GM18505 (cell line): Measurements from ENCODE around the gene PRDM15.
"Not testable (repeated sequence)": the region's sequence is repeated elsewhere in the genome, so short reads cannot be mapped to it uniquely, and the experiment has no call there.

Source experiments
- ATAC-seq: cut with Tn5 transposase; IDR thresholded peaks from one replicate; pipeline ENCODE4 v1.9.1; 2021; ENCODE audit not compliant: unreplicated experiment
- POLR2A ChIP-seq: IDR thresholded peaks from 4 replicates; pipeline ENCODE4 v1.6.1; 2011; ENCODE audit warnings: borderline replicate concordance; ENCODE audit not compliant: insufficient read depth, insufficient read length; ENCODE audit errors: extremely low read depth

The PRDM15 gene

DNA sequence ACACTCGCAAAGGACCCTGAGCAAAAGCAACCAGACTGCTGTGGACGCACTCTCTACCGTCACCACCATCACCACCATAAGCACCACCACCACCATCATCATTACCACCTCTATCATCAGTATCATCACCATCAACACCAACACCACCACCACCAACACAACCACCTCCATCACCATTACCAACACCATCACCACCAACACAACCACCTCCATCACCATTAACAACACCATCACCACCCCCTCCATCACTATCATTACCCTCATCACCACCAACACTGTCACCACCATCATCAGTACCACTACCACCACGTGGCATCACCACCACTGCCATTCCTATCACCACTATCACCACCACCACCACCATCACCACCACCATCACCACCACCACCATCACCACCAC, 73.5 kb downstream of the PRDM15 start:
- no peak for ATAC-seq
- no peak for TF ChIP-seq POLR2A

DNA sequence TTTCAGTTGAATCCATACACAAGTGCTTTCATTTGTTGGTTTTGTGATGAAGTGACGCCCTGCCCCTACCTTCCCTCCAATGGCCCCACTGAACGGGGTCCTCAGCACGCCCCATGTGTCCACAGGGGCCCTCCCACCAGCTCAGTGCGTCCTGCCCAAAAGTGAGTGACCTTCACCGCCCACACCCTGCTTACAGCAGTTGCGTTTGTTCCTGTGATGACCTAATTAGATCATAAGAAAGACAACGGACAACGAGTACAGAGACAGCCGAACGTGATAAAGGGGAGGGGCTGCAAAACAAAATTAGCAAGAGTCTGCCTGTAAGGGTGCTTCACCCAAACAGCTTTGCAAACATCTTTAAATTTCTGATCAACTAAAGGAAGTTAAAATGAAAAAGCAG, 74.1 kb downstream of the PRDM15 start:
- no peak for ATAC-seq
- no peak for TF ChIP-seq POLR2A

DNA sequence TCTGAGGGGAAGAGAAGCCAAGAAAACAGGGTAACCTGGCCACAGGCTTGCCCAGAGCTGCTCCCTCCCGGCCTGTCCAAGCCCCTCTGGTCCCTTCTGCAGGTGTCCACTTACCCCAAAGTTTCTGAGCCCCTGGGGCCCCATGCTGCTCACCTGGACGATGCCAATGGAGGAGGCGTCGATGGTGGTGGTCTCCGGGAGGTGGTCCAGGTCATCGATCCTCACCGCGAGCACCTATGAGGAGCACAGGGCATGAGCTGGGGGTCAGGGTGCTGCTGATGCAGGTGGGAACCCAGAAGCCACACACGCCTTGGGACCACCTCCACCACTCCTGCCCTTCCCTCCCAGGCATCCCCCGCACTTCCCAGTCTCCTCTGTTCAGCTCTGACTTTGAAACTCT, 74.8 kb downstream of the PRDM15 start:
- no peak for TF ChIP-seq POLR2A
- ATAC-seq: no peak

DNA sequence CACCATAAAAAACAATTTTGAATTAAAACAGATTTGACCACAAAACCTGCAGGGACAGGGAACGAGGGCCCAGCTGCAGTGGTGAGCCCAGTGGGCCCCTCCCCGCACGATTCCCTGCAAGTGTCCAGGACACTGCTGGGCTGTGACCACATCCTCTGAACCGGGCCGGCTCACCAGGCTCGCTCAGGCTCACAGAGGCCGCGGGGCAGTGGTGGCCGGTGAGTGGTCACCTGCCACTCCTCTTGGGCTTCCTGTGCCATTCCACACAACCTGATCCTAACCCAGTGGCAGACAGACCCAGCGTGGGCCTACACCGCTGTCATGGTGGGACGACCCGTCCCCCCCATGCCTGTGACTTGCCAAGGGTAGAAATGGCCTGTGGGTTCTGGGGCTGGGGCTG, 75.8 kb downstream of the PRDM15 start:
- no peak for TF ChIP-seq POLR2A
- ATAC-seq: no peak

DNA sequence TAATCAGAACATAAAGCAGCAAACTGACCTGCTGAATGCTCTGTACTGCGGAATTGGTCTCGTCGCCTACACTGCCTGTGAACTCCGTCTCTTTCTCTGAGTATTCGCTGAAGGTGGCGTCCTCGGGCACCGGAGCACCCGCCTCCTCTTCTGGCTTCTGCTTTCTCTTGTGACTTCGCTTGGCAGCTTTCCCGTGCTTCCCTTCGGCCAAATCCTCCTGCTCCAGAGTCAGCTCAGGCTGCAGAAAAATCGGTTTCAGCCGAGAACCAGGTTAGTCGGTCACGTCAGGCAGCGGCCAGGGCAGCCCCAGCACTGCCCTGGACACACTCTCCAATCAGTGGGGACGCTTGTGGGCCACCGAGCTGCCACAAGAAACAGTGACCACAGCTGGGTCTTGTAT, 76.5 kb downstream of the PRDM15 start:
- no peak for ATAC-seq

GRCh38 chr21:41802198-41802584, 77.0 kb downstream of the PRDM15 start:
- no peak for ATAC-seq
- no peak for TF ChIP-seq POLR2A

More for the DNA sequence above, 76.5 kb downstream of the PRDM15 start:
- TF ChIP-seq POLR2A: no peak

GRCh38 chr21:41801321-41802197, 77.6 kb downstream of the PRDM15 start:
- no peak for TF ChIP-seq POLR2A
- ATAC-seq: no peak

DNA sequence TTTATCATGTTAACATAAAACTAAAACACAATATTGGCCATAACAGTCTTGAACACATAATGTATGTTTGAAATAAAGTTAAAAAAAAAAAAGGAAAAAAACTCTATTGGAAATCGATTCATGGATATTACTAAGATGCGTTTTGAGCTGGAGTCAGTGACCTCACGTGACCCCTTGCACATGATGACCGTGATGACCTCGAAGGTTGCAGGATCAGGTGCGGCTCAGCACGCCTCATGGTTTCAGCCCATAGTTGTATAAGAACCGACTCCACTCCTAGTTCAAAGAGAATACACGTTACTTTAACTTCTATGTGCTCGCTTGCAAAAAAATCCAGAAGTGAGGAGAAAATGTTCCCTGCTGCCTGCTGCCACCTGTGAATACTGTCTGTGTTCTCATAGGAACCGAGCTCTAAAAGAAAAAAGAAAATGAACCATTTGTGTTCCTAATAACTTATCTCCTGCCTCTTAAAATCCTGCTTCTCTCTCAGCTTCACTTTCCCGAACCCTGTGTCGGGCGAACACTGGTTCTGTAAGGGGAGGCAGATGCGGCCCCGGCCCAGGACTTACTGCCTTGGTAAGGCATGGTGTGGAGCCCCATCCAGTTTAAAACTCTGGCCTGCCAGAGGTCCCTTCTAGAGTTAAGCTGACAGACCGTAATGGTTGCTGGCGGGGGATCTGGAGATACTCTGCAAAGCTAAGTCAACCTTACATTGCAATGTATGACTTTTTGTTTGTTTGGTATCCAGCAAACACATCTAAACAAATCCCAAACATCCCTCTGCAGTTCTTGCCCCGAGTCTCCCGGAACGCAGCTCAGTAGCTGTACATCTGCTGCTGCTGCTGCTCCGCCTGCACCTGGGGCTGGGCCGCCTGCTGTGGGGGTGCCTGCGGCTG, 78.5 kb downstream of the PRDM15 start:
- no peak for ATAC-seq
- no peak for TF ChIP-seq POLR2A

DNA sequence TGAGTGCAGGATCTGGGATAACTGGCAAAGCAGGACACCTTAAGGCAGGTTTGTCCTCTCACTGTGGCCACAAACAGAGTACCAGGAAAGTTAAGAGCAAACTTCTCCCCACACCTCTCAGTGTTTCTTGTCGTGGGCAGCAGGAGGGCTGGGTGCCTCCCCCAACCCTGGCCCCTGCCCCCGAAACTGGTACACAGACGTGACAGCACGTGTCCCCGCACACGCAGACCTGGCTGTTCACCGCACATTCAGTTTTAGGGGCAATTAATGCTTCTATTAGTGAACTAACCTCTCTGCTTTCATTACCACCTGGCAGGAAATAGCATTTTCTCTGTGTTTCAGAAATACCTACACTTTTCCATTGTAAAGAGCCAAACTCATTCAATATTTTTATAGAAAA, 79.4 kb downstream of the PRDM15 start:
- ATAC-seq: no peak

GRCh38 chr21:41798326-41798725, 80.8 kb downstream of the PRDM15 start:
- ATAC-seq: no peak
- TF ChIP-seq POLR2A: no peak

More for the DNA sequence above, 79.4 kb downstream of the PRDM15 start:
- no peak for TF ChIP-seq POLR2A

- ATAC-seq: no peak
- TF ChIP-seq POLR2A: no peak
Measured at GRCh38 chr21:41796476-41797080, 82.6 kb downstream of the PRDM15 start.

GRCh38 chr21:41795726-41796125, 83.4 kb downstream of the PRDM15 start:
- no peak for TF ChIP-seq POLR2A
- ATAC-seq: no peak

DNA sequence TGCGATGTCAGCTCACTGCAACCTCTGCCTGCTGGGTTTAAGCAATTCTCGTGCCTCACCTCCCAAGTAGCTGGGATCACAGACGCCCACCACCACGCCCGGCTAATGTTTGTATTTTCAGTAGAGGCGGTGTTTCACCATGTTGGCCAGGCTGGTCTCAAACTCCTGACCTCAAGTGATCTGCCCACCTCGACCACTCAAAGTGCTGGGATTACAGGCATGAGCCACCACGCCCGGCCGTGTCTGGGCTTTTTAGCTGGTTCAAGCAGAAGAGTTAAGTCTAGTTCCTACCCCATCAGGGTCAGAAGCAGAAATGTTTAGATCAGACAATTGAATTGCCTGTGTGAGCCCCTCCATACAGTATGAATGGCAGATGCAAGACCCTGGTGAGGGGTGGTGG, 84.5 kb downstream of the PRDM15 start:
- no peak for ATAC-seq
- no peak for TF ChIP-seq POLR2A

DNA sequence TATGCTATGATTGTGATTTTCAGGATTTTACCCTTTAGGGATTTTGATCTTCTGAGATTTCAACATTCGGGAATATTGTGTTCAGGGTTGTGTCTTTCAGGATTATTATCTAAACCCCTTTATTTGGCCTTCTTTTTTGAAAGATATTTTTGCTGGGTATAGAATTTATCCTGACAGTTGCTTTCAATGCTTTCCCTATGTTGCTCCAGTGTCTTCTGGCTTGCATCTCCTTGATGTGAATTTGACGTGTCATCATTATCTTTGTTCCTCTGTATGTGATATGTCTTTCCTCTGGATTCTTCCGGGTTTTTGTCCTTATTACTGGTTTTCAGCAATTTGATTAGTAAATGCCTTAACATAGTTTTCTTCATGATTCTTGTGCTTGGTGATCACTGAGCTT, 86.4 kb downstream of the PRDM15 start:
- TF ChIP-seq POLR2A: no peak
- ATAC-seq: no peak

GRCh38 chr21:41786509-41786987, 92.6 kb downstream of the PRDM15 start:
- no peak for ATAC-seq

DNA sequence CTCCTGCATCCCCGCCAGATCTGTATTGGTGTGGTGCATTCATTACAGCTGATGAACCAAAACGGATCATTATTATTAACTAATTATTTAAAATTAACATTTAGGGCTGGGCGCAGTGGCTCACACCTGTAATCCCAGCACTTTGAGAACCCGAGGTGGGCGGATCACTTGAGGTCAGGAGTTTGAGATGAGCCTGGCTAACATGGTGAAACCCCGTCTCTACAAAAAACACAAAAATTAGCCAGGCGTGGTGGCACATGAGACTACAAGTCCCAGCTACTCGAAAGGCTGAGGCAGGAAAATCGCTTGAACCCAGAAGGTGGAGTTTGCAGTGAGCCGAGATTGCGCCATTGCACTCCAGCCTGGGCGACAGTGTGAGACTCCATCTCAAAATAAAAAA, 93.9 kb downstream of the PRDM15 start:
- not testable (repeated sequence) for ATAC-seq

More at GRCh38 chr21:41786509-41786987, 92.6 kb downstream of the PRDM15 start:
- TF ChIP-seq POLR2A: no peak
